ENCODE results near the gene ANKS1A.

ANKS1A gene

DNA sequence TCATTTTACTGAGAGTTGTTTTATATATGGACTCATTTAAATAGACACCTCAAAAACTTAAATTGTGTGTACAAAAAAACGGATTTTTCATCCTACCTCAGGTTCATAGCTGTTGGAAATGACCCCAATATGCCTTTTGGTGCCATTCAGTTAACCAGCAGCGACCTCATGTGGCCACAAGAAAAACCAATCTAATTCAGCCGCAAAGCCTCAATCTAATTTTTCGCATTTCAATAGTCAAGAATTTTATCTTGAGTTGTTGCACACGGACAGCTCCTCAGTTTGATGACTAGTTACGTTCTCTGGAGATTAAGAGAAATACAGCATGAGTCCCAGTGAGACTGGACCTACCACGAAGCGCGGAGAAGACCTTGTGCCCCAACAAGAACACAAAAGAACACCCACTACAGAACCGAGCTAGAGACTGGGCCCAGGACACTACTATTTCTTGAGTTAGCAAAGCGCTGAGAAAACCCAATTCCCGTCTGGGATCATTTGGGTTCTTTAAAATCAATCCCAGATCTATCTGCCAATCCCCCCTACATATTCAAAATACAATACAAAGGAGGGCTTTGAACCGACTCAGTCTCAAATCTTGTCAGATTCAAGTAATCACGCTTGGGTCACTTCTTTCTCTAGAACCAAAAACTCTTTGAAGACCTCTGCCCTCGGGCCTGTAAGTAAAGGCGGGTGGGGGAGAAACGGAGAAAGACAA is 251.0 kb downstream of the ANKS1A start:
- peak; percentile 74 for DNase-seq (ENCODE audit: low read depth, low spot score)
- TF ChIP-seq, protein P1, sequence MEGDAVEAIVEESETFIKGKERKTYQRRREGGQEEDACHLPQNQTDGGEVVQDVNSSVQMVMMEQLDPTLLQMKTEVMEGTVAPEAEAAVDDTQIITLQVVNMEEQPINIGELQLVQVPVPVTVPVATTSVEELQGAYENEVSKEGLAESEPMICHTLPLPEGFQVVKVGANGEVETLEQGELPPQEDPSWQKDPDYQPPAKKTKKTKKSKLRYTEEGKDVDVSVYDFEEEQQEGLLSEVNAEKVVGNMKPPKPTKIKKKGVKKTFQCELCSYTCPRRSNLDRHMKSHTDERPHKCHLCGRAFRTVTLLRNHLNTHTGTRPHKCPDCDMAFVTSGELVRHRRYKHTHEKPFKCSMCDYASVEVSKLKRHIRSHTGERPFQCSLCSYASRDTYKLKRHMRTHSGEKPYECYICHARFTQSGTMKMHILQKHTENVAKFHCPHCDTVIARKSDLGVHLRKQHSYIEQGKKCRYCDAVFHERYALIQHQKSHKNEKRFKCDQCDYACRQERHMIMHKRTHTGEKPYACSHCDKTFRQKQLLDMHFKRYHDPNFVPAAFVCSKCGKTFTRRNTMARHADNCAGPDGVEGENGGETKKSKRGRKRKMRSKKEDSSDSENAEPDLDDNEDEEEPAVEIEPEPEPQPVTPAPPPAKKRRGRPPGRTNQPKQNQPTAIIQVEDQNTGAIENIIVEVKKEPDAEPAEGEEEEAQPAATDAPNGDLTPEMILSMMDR (IDR thresholded peaks at IDR 0.05; ENCODE audit: low read depth, low read length) = peak; percentile 68
- no peak overlapping the region for H3K4me3 ChIP-seq (ENCODE audit: low read depth, low read length)
- in situ Hi-C loops (cut with HindIII; ENCODE audit: low sequenced_read_pairs) = no loop called here

DNA sequence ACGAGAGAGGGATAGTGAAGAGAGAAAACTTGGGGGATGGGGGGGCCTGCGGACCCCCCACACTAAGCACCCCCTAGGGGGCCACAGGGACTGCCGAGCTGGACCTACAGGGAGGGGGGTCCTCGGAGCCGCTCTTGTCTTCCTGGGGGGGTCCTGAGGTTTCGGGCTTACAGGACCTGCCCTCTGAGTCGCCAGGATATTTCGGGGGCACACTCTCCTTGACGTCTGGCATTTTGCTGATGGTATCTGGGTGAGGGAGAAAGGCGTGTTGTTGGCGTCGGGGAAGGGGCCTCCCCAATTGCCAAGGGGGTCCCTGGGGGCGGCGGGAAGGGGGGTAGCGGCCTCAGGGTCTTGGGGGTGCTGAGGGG is 251.6 kb downstream of the ANKS1A start:
- no peak for DNase-seq (ENCODE audit: low read depth, low spot score)
- in situ Hi-C loops (cut with HindIII; ENCODE audit: low sequenced_read_pairs) = no loop called here
- TF ChIP-seq, protein P1 (IDR thresholded peaks at IDR 0.05; ENCODE audit: low read depth, low read length) = no peak
- no peak overlapping the region for H3K4me3 ChIP-seq (ENCODE audit: low read depth, low read length)

Data from astrocyte of the spinal cord (primary cell).